Ishikawa (cell line): ENCODE measurements around the gene MRPL58.

Experiments
- CEBPB ChIP-seq: IDR thresholded peaks from 2 replicates; pipeline ENCODE4 v1.6.1; 2012
- CREB1 ChIP-seq: IDR thresholded peaks from 2 replicates; pipeline ENCODE4 v1.6.1; 2012; ENCODE audit warnings: low read depth
- EGR1 ChIP-seq: IDR thresholded peaks from 2 replicates; pipeline ENCODE4 v1.6.1; 2012
- EP300 ChIP-seq: IDR thresholded peaks from 2 replicates; pipeline ENCODE4 v1.6.1; 2012; ENCODE audit warnings: borderline replicate concordance
- FOXM1 ChIP-seq: IDR thresholded peaks from 2 replicates; pipeline ENCODE4 v1.6.1; 2012; ENCODE audit warnings: low read depth, borderline replicate concordance
- NFIC ChIP-seq: IDR thresholded peaks from 2 replicates; pipeline ENCODE4 v1.6.1; 2012
- RAD21 ChIP-seq: IDR thresholded peaks from 2 replicates; pipeline ENCODE4 v1.6.1; 2012; ENCODE audit warnings: low read depth
- TAF1 ChIP-seq: IDR thresholded peaks from 2 replicates; pipeline ENCODE4 v1.6.1; 2012; ENCODE audit warnings: low read depth, mild to moderate bottlenecking
- TCF12 ChIP-seq: IDR thresholded peaks from 2 replicates; pipeline ENCODE4 v1.6.1; 2012; ENCODE audit warnings: low read depth
- TEAD4 ChIP-seq: IDR thresholded peaks from 2 replicates; pipeline ENCODE4 v1.6.1; 2012
- YY1 ChIP-seq: IDR thresholded peaks from 2 replicates; pipeline ENCODE4 v1.6.1; 2012; ENCODE audit warnings: low read depth
- ZBTB7A ChIP-seq: IDR thresholded peaks from 2 replicates; pipeline ENCODE4 v1.6.1; 2012; ENCODE audit warnings: low read depth
- TF ChIP-seq, protein P1 (sequence below): IDR thresholded peaks from 2 replicates; pipeline ENCODE4 v1.6.1; 2012
- TF ChIP-seq, protein P2 (sequence below): IDR thresholded peaks from 2 replicates; pipeline ENCODE4 v1.6.1; 2012
- TF ChIP-seq, protein P3 (sequence below): IDR thresholded peaks from 2 replicates; pipeline ENCODE4 v1.6.1; 2012; ENCODE audit warnings: low read depth, mild to moderate bottlenecking

The MRPL58 gene

DNA sequence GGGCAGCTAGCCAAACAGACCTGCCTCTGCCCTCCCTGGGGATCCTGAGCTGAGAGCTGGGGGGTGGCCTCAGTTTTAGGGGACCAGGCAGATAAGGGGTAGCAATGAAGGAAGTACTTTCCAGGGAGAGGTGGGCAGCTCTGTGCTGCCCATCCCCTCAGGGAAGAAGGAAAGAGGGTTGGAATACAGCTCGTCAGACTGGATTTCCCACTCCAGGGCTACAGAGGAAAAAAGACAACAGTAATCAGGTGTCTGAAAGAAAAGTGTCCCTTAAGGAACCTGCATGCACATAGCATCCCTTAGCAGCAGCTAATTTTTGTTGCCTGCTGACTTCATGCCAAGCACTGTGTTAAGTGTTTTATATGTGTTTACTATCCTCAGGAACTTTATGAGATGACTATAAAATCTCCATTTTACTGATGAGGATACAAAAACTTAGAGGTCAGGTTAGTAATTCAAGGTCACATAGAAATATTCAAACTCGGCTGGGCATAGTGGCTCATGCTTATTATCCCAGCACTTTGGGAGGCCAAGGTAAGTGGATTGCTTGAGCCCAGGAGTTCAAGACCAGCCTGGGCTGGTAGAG lies 3.2 kb upstream of the MRPL58 start:
- no peak for TF ChIP-seq YY1

DNA sequence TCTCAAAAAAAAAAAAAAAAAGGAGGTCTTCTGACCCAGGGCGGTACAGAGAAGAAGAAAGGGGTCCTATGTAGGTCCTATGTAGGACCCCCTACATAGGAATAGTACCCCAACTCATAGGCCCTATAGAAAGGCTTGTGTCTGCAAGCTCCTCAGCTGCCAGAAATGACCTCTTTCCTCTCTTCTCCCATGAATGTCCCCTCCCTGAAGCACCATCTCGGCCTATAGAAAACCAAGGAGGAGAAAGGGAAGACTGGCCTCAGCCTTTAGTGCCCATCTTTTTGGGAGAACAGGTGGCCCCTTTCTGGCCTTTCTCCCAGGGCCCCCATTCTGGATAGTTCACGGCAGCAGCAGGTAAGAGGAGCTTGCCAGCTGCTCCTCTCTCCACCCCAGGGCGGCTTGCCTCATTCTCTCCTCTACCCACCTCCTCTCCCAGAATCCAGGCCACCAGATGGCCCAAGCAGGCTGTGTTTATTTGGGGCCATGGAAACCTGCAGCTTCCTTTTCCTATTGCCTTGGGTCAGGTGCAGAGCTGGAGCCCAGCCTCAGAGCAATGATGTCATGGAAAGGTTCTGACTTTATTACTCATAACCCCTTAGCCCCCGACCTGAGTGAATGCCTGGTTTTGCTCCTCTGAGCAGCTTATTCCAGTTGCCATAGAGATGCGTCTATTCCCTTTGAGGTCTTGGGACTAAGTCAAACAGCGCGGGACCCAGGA lies 1.6 kb upstream of the MRPL58 start:
- peak; percentile 19; the same call in 1 of the 2 replicates for TF ChIP-seq RAD21
- TF ChIP-seq, protein P1, sequence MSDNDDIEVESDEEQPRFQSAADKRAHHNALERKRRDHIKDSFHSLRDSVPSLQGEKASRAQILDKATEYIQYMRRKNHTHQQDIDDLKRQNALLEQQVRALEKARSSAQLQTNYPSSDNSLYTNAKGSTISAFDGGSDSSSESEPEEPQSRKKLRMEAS: no peak

DNA sequence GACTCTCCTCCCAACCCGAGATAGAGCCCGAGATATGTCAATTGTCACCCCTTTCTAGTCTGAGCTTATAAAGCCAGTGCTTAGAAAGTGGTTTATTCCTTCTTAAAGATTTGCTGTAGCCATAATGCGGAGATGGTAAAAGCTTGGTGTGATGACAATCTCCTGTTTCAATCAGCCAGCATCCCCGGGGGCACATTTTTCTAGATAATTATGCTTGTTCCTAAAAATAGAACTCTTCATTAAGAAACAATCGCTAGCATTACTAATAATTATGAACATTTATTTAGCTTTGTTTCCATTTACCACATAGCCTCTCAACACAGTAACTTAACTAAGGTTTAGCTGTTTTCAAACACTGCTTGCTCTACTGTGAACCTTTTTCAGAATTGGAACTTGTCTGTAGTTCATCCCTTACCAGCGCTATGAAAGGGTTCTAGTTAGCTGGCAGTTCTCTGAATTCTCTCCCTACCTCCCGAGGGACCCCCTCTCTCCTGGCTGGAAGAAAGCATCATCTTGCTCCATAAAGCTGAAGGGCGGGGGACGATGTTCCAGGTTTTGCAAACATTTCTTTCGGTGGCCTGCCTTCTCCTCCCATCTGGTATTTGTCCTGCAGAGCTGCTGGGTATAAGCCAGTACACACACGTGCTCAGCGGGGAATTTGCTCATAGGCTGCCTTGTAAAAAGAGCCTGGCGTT lies 922 bp upstream of the MRPL58 start:
- TF ChIP-seq ZBTB7A (no peak), TEAD4 (peak; percentile 39; the same call in 1 of the 2 replicates), CREB1 (no peak)
- TF ChIP-seq, protein P2, sequence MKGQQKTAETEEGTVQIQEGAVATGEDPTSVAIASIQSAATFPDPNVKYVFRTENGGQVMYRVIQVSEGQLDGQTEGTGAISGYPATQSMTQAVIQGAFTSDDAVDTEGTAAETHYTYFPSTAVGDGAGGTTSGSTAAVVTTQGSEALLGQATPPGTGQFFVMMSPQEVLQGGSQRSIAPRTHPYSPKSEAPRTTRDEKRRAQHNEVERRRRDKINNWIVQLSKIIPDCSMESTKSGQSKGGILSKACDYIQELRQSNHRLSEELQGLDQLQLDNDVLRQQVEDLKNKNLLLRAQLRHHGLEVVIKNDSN: peak; percentile 83
- TF ChIP-seq, protein P1: peak; percentile 62

DNA sequence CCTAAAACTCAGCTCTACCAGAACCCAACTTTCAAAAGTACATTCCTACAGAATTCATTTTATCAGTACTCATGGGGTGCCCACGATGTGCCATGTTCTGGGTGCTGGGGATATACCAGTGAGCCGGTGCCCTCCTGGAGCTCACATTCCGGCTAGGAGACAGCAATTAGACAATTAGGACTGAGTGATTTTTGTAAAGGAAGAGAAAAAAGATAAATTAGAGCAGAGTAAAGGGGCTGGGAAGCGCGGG lies 449 bp upstream of the MRPL58 start:
- TF ChIP-seq NFIC (no peak; the same call in 1 of the 2 replicates), ZBTB7A (no peak), TEAD4 (no peak; the same call in 1 of the 2 replicates), TAF1 (no peak), YY1 (no peak), EGR1 (no peak), TCF12 (no peak), CEBPB (no peak), EP300 (no peak)
- TF ChIP-seq, protein P2: no peak
- TF ChIP-seq, protein P3, sequence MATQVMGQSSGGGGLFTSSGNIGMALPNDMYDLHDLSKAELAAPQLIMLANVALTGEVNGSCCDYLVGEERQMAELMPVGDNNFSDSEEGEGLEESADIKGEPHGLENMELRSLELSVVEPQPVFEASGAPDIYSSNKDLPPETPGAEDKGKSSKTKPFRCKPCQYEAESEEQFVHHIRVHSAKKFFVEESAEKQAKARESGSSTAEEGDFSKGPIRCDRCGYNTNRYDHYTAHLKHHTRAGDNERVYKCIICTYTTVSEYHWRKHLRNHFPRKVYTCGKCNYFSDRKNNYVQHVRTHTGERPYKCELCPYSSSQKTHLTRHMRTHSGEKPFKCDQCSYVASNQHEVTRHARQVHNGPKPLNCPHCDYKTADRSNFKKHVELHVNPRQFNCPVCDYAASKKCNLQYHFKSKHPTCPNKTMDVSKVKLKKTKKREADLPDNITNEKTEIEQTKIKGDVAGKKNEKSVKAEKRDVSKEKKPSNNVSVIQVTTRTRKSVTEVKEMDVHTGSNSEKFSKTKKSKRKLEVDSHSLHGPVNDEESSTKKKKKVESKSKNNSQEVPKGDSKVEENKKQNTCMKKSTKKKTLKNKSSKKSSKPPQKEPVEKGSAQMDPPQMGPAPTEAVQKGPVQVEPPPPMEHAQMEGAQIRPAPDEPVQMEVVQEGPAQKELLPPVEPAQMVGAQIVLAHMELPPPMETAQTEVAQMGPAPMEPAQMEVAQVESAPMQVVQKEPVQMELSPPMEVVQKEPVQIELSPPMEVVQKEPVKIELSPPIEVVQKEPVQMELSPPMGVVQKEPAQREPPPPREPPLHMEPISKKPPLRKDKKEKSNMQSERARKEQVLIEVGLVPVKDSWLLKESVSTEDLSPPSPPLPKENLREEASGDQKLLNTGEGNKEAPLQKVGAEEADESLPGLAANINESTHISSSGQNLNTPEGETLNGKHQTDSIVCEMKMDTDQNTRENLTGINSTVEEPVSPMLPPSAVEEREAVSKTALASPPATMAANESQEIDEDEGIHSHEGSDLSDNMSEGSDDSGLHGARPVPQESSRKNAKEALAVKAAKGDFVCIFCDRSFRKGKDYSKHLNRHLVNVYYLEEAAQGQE: no peak

DNA sequence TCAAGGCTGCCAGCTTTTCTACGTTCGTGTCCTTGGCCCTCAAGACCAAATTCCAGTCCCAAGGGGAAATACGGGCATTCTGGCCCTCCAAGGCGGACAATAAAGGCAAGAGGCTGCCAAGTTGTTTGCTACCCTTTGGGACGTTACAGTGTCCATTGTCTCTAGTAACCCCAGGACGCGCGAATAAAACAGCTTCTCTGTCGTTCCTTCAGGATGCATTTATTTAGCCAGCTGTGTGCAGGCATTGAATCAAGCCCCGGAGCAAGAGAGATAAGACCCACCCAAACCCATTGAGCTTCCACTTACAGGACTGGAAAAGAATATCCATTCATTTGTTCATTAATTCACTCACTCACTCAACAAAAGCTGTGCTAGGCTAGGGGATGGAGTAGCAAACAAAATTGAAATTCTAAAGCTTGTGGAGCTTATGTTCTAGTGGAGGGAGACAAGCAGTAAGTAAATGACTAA lies 656 bp downstream of the MRPL58 start:
- TF ChIP-seq CREB1 (no peak), NFIC (no peak), ZBTB7A (no peak), EP300 (no peak), TCF12 (no peak), EGR1 (no peak), FOXM1 (no peak), RAD21 (no peak), TEAD4 (no peak), CEBPB (no peak), YY1 (no peak), TAF1 (no peak)
- TF ChIP-seq, protein P2: no peak
- TF ChIP-seq, protein P3: no peak
- TF ChIP-seq, protein P1: no peak

DNA sequence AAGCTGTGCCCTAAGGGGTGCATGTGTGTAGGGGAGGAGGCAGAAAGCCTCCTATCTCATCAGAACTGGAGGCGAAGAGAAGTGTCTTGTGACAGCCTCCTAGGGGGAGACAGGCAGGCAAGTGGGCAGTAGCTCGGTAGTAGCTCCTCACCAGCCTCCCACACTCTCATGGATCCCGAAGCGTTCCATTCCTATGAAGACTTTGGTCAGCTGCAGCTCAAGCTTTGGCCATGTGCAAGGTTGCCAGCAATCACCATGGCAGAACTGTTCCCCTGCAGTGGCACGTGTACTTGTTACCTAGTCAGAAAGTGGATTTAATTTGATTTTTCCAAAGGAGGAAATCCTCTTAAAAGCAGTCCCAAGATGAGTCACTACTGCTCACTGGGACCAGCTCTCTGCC lies 6.7 kb downstream of the MRPL58 start:
- TF ChIP-seq TCF12: no peak
- TF ChIP-seq TEAD4: no peak
- no peak for TF ChIP-seq CREB1
- TF ChIP-seq RAD21: no peak
- no peak for TF ChIP-seq EGR1
- no peak for TF ChIP-seq CEBPB
- TF ChIP-seq FOXM1: no peak
- no peak for TF ChIP-seq TAF1
- TF ChIP-seq, protein P3: no peak
- TF ChIP-seq YY1: no peak
- no peak for TF ChIP-seq EP300
- TF ChIP-seq, protein P2: no peak
- no peak for TF ChIP-seq ZBTB7A
- no peak for TF ChIP-seq NFIC
- TF ChIP-seq, protein P1: no peak
